NCI-H748 (cell line): ENCODE data around the gene CTSK.
A peak's percentile ranks its signal among the peaks of the same experiment; 100 is the strongest.
"Not testable (repeated sequence)": the region's sequence is repeated elsewhere in the genome, so short reads cannot be mapped to it uniquely, and the experiment has no call there.

Source experiments
- DNase-seq: peaks from one replicate; lab custom pipeline; 2025; ENCODE audit not compliant: unreplicated experiment; lab: John Stamatoyannopoulos, UW

Gene CTSK

GRCh38 chr1:150807249-150808023 lies 624 bp downstream of the CTSK start:
- DNase-seq = no peak

DNA sequence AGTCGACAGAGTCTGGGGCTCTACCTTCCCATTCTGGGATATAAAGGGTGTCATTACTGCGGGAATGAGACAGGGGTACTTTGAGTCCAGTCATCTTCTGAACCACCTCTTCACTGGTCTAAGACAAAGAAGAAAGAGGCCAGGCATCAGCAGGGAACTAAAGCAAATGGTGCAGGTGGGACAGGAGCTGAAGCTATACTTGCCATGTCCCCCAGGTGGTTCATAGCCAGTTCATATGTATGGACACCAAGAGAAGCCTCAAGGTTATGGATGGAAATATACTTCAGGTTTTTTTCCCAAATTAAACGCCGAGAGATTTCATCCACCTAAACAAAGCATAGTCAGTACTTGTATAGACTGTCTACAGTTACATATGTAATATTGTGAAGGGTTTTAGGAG lies 2.2 kb downstream of the CTSK start:
- DNase-seq = no peak

- DNase-seq = no peak
These were observed 3.4 kb downstream of the CTSK start for GRCh38 chr1:150804671-150805070.

DNA sequence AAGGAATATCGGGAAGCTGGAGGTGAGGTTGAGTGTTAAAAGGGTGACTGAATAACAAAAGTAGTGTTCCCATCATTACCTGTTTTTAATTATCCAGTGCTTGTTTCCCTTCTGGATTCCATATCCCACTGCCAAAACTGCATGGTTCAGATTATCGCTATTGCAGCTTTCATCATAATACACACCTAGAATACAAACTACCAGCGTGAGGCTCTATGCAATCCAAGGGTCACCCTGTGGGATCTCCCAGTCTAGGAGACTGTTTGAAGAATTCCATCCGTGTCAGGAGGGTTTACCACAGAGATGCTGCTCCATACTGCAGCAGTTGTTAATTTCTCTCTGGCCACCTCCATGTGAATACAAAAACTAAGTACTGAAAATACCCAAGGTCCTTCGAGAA lies 9.0 kb downstream of the CTSK start:
- DNase-seq = no peak

GRCh38 chr1:150798525-150798924 lies 9.5 kb downstream of the CTSK start:
- DNase-seq = peak; percentile 99

DNA sequence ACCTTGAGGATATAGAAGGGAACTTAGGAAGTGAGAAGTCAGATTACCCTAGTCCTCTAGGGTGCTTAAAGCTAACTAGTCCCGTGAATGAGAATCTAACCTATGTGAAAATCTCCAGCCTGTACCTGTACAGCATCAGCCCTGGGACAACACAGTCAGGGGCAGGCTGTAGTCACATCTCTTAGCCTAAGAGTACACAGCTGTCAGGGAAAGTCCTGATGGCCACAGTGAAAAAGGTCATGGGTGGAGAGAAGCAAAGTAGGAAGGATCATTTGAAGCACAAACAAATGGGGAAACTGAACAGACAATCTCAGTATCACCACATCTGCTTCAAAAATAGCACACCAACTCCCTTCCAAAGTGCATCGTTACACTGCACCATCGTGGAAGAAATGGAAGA lies 11.7 kb downstream of the CTSK start:
- DNase-seq = no peak

- DNase-seq = not testable (repeated sequence)
These were observed 14.3 kb downstream of the CTSK start for GRCh38 chr1:150793778-150794177.

- DNase-seq = no peak
These were observed 14.8 kb downstream of the CTSK start for GRCh38 chr1:150793221-150793620.

DNA sequence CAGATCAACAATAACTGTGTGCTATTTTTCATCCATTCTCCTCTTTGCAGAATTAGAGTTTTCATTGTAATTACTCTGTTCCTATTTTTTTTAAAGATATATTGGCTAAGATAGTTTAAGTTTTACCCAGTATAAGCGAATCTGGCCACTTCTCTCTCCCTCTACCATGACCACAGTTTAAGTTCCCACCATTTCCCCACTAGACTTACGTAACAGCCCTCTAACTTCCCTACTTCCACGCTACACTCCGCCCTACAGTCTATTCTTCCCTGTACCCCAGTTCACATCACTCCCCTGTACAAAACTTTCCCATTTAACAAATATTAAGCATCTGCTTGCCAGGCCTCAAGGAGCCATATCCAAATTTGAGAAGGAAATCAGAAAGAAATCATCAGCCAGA lies 16.5 kb downstream of the CTSK start:
- DNase-seq = no peak

- no peak for DNase-seq
These were observed 18.7 kb downstream of the CTSK start for GRCh38 chr1:150789396-150789795.

DNA sequence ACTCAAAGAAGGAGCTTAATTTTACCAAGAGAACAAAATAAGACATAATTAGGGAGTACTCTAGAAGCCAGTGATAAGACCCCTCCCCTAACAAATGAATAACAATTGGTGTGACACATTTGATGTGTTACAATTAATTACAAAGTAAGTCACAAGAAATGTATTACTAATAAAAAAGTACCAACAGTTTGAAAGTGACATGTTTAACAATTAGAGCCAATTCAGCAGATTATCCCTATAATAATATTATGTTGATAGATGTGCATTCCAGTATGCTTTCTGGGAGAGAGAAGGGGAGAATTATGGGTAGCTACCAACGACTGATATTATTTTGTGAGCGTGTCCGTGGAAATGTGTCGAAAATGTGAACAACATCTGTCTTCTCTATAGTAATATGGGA lies 19.1 kb downstream of the CTSK start:
- no peak for DNase-seq

DNA sequence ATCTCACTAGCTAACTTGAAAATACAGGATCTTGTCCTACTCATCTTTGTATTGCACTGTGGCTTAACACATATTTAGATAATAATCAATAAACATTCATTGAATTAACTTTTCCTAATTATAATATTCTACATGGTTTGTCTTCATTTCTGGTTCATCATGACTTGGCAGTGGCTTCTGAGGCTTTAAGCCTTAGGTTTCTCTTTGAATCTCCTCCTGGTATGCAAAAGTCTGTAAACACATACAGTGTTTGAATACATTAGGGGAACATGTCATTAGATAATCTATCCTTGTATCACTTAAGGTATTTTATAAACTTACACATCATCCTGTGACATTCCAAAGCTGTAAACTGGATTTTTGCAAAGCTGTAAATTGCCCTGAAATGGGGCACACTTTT lies 20.6 kb downstream of the CTSK start:
- DNase-seq = no peak

GRCh38 chr1:150780510-150780909 lies 27.6 kb downstream of the CTSK start:
- no peak for DNase-seq

- no peak for DNase-seq
These were observed 29.7 kb downstream of the CTSK start for GRCh38 chr1:150778409-150778808.

GRCh38 chr1:150777544-150777943 lies 30.5 kb downstream of the CTSK start:
- no peak for DNase-seq

DNA sequence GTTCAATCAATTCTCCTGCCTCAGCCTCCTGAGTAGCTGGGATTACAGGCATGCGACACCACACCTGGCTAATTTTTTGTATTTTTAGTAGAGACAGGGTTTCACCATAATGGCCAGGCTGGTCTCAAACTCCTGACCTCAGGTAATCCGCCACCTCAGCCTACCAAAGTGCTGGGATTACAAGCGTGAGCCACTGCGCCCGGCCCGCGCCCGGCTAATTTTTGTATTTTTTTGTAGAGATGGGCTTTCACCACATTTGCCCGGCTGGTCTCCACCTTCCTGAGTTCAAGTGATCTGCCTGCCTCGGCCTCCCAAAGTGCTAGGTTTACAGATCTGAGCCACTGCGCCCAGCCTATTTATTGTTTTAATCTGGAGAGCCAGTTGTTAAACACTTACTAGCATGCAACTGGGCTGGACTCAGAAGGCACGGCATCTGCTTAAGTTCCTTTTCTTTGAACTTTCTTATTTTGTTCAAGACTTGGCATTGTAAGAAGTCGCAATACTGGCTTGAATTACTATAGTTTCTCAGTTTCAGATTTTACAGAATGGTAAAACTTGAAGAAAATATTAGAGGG lies 32.0 kb downstream of the CTSK start:
- not testable (repeated sequence) for DNase-seq

- DNase-seq = no peak
These were observed 32.8 kb downstream of the CTSK start for GRCh38 chr1:150775276-150775675.

- DNase-seq = no peak
These were observed 35.7 kb downstream of the CTSK start for GRCh38 chr1:150772326-150772725.

DNA sequence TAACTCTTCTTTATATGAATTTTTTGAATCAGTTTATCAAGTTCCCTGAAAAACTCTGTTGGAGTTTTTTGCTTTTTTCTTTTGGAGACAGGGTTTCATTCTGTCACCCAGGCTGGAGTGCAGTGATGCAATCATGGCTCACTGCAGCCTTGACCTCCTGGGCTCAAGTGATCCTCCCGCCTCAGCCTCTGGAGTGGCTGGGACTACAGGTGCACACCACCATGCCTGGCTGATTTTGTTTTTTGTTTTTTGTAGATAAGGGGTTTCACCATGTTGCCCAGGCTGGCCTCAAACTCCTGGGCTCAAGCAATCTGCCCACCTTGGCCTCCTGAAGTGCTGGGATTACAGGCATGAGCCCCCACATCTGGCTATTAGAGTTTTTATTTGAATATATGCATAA lies 40.4 kb downstream of the CTSK start:
- DNase-seq = not testable (repeated sequence)

DNA sequence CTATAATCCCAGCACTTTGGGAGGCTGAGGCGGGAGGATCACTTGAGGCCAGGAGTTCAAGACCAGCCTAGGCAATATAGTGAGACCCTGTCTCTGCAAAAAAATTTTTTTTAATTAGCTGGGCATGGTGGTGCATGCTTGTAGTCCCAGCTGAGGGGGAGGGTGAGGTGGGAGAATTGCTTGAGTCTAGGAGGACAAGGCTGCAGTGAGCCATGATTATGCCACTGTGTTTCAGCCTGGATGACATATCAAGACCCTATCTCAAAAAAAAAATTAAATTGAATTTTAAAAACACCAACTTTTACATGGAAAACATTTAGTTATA lies 42.1 kb downstream of the CTSK start:
- DNase-seq = not testable (repeated sequence)

- no peak for DNase-seq
These were observed 42.6 kb downstream of the CTSK start, which contains the start of gene CTSS for GRCh38 chr1:150765296-150765976. CTSS (minus strand) TSS chr1:150765778; CDS start chr1:150764763, 1,015 bp downstream.

DNA sequence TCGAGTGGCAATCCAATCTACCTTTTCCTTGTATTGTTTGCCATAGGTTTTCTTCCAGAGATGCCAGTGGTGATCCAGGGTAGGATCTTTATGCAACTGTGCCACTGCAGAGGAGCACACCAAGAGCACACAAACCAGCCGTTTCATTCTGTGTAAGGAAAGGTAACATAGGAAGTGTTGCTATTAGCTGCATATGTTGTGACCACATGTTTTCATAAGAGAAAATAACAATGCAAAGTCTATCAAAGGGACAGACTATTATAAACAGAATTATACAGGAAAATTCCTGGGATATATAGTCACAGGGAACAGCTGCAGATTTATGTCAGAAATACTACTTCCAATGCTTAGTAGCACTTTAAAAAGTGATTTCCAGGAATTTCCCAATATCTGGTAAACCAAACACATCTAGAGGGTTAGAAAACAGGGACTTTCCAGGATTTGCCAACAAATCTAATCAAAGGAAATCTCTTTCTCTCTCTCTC lies 43.4 kb downstream of the CTSK start:
- DNase-seq = no peak
